ENCODE data around the gene ST3GAL4. TPM values are rescaled to one million over a fixed set of nuclear protein-coding genes. Genes with fewer than 3 reads are reported as not detected.

ST3GAL4 gene
- total and polyA plus RNA-seq, 2 donors (not counting 1 experiment from before 2014, with no cell fraction given), result 1.1 to 1.9 TPM

- H3K9ac ChIP-seq (ENCODE audit: low read length), result no peak overlapping the region
- ChIA-PET CTCF (interaction anchor here (2.2 kb wide), 1 partner anchor 22 kb away, joined by 6 read pairs; no protein-coding TSS in a partner anchor), POLR2A (no interaction called here)
- intact Hi-C loops (cut with micrococcal nuclease), result no loop called here
- H3K4me1 Mint-ChIP-seq, result no peaks in the 10 kb centered on the region
- WGBS (ENCODE audit: insufficient coverage), result 91% methylated on average over 8 of the region's 8 CpGs
- no peak overlapping the region for H3K27ac ChIP-seq (ENCODE audit: low read length in 2 of 2)
- H3K79me2 ChIP-seq (ENCODE audit: control insufficient read depth, insufficient read depth, low read length), result no peaks in the 10 kb centered on the region
- peaks cover 0 to 11% (median 1%) of the 10 kb centered on the region in 4 experiments for H3K27me3 ChIP-seq (replicated peaks in 1 of 4; ENCODE audit: control extremely low read depth in 1 of 4, control insufficient read depth in 3 of 4, insufficient read depth in 4 of 4, low read length in 3 of 4)
- H2AFZ ChIP-seq (ENCODE audit: insufficient read depth, low read depth, low read length, poor library complexity, severe bottlenecking), result no peak overlapping the region
- ATAC-seq (ENCODE audit: low read depth) (no peak), DNase-seq (no peak)
- peaks cover 0 to 3% (median 0%) of the 10 kb centered on the region in 3 donors for H3K9me3 ChIP-seq (ENCODE audit: control extremely low read depth in 1 of 3, control insufficient read depth in 2 of 3, insufficient read depth in 1 of 3, low read length in 2 of 3)
- TF ChIP-seq, protein P1, sequence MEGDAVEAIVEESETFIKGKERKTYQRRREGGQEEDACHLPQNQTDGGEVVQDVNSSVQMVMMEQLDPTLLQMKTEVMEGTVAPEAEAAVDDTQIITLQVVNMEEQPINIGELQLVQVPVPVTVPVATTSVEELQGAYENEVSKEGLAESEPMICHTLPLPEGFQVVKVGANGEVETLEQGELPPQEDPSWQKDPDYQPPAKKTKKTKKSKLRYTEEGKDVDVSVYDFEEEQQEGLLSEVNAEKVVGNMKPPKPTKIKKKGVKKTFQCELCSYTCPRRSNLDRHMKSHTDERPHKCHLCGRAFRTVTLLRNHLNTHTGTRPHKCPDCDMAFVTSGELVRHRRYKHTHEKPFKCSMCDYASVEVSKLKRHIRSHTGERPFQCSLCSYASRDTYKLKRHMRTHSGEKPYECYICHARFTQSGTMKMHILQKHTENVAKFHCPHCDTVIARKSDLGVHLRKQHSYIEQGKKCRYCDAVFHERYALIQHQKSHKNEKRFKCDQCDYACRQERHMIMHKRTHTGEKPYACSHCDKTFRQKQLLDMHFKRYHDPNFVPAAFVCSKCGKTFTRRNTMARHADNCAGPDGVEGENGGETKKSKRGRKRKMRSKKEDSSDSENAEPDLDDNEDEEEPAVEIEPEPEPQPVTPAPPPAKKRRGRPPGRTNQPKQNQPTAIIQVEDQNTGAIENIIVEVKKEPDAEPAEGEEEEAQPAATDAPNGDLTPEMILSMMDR (IDR thresholded peaks at IDR 0.05), result no peak
- no peak for TF ChIP-seq EZH2 (IDR thresholded peaks at IDR 0.05; ENCODE audit: borderline replicate concordance, insufficient read depth, low read depth, low read length, poor library complexity, severe bottlenecking)
- H3K4me3 ChIP-seq (ENCODE audit: control extremely low read depth in 1 of 5, extremely low read depth in 1 of 5, insufficient read depth in 1 of 5, low read depth in 2 of 5, low read length in 4 of 5), result no peak overlapping the region
- no peaks in the 10 kb centered on the region for H3K4me1 ChIP-seq (ENCODE audit: control insufficient read depth in 2 of 2, insufficient read depth in 2 of 2, low read length in 2 of 2)
- no peak overlapping the region for H3K4me3 Mint-ChIP-seq
- peaks cover 16% of the 10 kb centered on the region for H3K27me3 Mint-ChIP-seq
- H4K20me1 ChIP-seq (ENCODE audit: control insufficient read depth, insufficient read depth, low read length, poor library complexity, severe bottlenecking), result no peaks in the 10 kb centered on the region
- no peak overlapping the region for H3K4me2 ChIP-seq (replicated peaks; ENCODE audit: low read depth, low read length, poor library complexity, severe bottlenecking)
- H3K36me3 ChIP-seq (replicated peaks in 1 of 2; ENCODE audit: control extremely low read depth in 1 of 2, control insufficient read depth in 1 of 2, extremely low read depth in 1 of 2, insufficient read depth in 2 of 2, low read length in 1 of 2), result no peaks in the 10 kb centered on the region
- H3K27ac Mint-ChIP-seq, result no peak overlapping the region
- no peaks in the 10 kb centered on the region for H3K9me3 Mint-ChIP-seq (ENCODE audit: insufficient read depth)
Observed at GRCh38 chr11:126457817-126458216, 102.3 kb downstream of the ST3GAL4 start.

DNA sequence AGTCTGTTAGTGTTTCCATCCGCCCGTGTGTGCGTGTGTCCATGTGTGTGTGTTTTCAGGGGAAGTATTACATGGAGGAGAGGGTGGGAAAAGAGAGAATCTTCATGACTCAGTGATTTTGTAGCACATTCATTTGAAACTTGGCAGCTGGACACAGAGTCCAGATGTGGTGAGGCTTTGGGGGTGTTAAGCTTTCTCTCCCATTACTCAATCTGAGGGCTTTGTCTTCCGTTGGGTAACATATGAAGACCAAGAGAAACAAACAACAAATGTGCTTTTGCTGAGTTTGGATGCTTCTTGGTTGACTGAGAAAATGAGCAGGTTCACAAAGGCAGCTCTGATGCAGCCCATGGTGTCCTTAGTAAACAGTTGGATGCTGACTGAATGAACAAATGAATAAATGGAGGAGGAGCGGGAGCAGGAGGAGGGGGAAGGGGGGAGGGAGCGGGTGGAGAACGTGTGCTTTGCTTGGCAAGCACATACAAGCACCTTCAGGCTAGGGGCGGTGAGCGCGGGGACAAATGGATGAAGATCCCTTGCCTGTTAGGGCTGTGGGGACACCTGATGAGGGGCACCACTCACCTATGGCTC lies 104.3 kb downstream of the ST3GAL4 start:
- no peaks in the 10 kb centered on the region for H4K20me1 ChIP-seq (ENCODE audit: control insufficient read depth, insufficient read depth, low read length, poor library complexity, severe bottlenecking)
- peaks cover 0 to 9% (median 0%) of the 10 kb centered on the region in 3 donors for H3K9me3 ChIP-seq (ENCODE audit: control extremely low read depth in 1 of 3, control insufficient read depth in 2 of 3, insufficient read depth in 1 of 3, low read length in 2 of 3)
- no peak overlapping the region for H2AFZ ChIP-seq (ENCODE audit: insufficient read depth, low read depth, low read length, poor library complexity, severe bottlenecking)
- H3K27me3 ChIP-seq (replicated peaks in 1 of 4; ENCODE audit: control extremely low read depth in 1 of 4, control insufficient read depth in 3 of 4, insufficient read depth in 4 of 4, low read length in 3 of 4), result peaks cover 0 to 11% (median 1%) of the 10 kb centered on the region in 4 experiments
- H3K9ac ChIP-seq (ENCODE audit: low read length), result no peak overlapping the region
- Mint-ChIP-seq H3K4me3 (no peak overlapping the region), H3K27me3 (peaks cover 16% of the 10 kb centered on the region), H3K9me3 (ENCODE audit: insufficient read depth) (no peaks in the 10 kb centered on the region), H3K27ac (no peak overlapping the region), H3K4me1 (peaks cover 6% of the 10 kb centered on the region)
- peaks cover 6 to 15% of the 10 kb centered on the region in 2 donors for H3K4me1 ChIP-seq (ENCODE audit: control insufficient read depth in 2 of 2, insufficient read depth in 2 of 2, low read length in 2 of 2)
- POLR2A ChIA-PET, result no interaction called here
- TF ChIP-seq EZH2 (IDR thresholded peaks at IDR 0.05; ENCODE audit: borderline replicate concordance, insufficient read depth, low read depth, low read length, poor library complexity, severe bottlenecking), result no peak
- TF ChIP-seq, protein P1 (IDR thresholded peaks at IDR 0.05), result no peak
- H3K36me3 ChIP-seq (replicated peaks in 1 of 2; ENCODE audit: control extremely low read depth in 1 of 2, control insufficient read depth in 1 of 2, extremely low read depth in 1 of 2, insufficient read depth in 2 of 2, low read length in 1 of 2), result no peaks in the 10 kb centered on the region
- WGBS (ENCODE audit: insufficient coverage), result 98% methylated on average over 7 of the region's 10 CpGs
- H3K4me2 ChIP-seq (replicated peaks; ENCODE audit: low read depth, low read length, poor library complexity, severe bottlenecking), result no peak overlapping the region
- ATAC-seq (ENCODE audit: low read depth) (no peak), DNase-seq (no peak)
- H3K27ac ChIP-seq (ENCODE audit: low read length in 2 of 2), result no peak overlapping the region
- CTCF ChIA-PET, result interaction anchor here (2.2 kb wide), 1 partner anchor 21 kb away, joined by 6 read pairs; no protein-coding TSS in a partner anchor
- H3K79me2 ChIP-seq (ENCODE audit: control insufficient read depth, insufficient read depth, low read length), result no peaks in the 10 kb centered on the region
- intact Hi-C loops (cut with micrococcal nuclease), result no loop called here
- no peak overlapping the region for H3K4me3 ChIP-seq (ENCODE audit: control extremely low read depth in 1 of 5, extremely low read depth in 1 of 5, insufficient read depth in 1 of 5, low read depth in 2 of 5, low read length in 4 of 5)
